ENCODE measurements around the gene ZFP36L1. TPM values are rescaled to one million over a fixed set of nuclear protein-coding genes. Genes with fewer than 3 reads are reported as not detected.

The ZFP36L1 gene
- polyA plus RNA-seq, 1 donor from 2014 or later, result 0.48 TPM

DNA sequence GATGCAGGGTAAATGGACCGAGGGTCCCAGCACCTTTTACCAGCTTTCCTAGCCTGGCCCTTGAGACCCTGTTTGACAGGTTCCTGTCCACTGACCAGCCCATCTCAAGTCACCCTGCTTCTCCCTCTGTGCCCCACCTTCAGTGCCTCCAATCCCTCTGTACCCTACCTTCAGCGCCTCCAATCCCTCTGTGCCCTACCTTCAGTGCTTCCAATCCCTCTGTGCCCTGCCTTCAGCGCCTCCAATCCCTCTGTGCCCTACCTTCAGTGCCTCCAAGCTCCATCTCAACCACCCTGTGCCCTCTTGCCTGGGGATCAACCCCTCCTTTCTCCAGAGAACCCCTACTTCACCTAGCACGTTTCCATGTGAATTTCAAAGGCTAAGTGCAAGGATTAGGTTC lies 54.3 kb downstream of the ZFP36L1 start:
- Histone ChIP-seq H3K27me3 (ENCODE audit: insufficient read depth, low read depth, low read length) (no peaks in the 10 kb centered on the region), H3K9me2 (ENCODE audit: insufficient read depth, low read length) (no peaks in the 10 kb centered on the region)

More for the DNA sequence above, 54.3 kb downstream of the ZFP36L1 start:
- Histone ChIP-seq H3K9me3 (ENCODE audit: low read length) (no peaks in the 10 kb centered on the region), H3K27ac (ENCODE audit: low read length) (no peak overlapping the region), H3K4me2 (ENCODE audit: low read length) (no peak overlapping the region), H3K79me2 (replicated peaks; ENCODE audit: insufficient read depth, low read length) (no peaks in the 10 kb centered on the region), H3K9ac (ENCODE audit: low read length) (no peak overlapping the region), H2AFZ (ENCODE audit: low read depth, low read length) (no peak overlapping the region), H3F3A (ENCODE audit: insufficient read depth, low read length, poor library complexity, severe bottlenecking) (no peaks in the 10 kb centered on the region), H3K36me3 (ENCODE audit: insufficient read depth, low read length) (no peaks in the 10 kb centered on the region), H4K20me1 (ENCODE audit: insufficient read depth) (no peaks in the 10 kb centered on the region), H3K4me3 (ENCODE audit: low read length) (no peak overlapping the region)
- no peak for TF ChIP-seq RAD21 (conservative IDR thresholded peaks at IDR 0.05)
- TF ChIP-seq, protein P1, sequence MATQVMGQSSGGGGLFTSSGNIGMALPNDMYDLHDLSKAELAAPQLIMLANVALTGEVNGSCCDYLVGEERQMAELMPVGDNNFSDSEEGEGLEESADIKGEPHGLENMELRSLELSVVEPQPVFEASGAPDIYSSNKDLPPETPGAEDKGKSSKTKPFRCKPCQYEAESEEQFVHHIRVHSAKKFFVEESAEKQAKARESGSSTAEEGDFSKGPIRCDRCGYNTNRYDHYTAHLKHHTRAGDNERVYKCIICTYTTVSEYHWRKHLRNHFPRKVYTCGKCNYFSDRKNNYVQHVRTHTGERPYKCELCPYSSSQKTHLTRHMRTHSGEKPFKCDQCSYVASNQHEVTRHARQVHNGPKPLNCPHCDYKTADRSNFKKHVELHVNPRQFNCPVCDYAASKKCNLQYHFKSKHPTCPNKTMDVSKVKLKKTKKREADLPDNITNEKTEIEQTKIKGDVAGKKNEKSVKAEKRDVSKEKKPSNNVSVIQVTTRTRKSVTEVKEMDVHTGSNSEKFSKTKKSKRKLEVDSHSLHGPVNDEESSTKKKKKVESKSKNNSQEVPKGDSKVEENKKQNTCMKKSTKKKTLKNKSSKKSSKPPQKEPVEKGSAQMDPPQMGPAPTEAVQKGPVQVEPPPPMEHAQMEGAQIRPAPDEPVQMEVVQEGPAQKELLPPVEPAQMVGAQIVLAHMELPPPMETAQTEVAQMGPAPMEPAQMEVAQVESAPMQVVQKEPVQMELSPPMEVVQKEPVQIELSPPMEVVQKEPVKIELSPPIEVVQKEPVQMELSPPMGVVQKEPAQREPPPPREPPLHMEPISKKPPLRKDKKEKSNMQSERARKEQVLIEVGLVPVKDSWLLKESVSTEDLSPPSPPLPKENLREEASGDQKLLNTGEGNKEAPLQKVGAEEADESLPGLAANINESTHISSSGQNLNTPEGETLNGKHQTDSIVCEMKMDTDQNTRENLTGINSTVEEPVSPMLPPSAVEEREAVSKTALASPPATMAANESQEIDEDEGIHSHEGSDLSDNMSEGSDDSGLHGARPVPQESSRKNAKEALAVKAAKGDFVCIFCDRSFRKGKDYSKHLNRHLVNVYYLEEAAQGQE (IDR thresholded peaks at IDR 0.05; ENCODE audit: borderline replicate concordance), result no peak
- no peak for TF ChIP-seq CTCF (IDR thresholded peaks at IDR 0.05; ENCODE audit: poor library complexity, severe bottlenecking)
- TF ChIP-seq TAF1 (IDR thresholded peaks at IDR 0.05; ENCODE audit: low read depth), result no peak
- TF ChIP-seq EP300 (conservative IDR thresholded peaks at IDR 0.05; ENCODE audit: poor library complexity, severe bottlenecking), result no peak
- TF ChIP-seq EZH2 (IDR thresholded peaks at IDR 0.05; ENCODE audit: borderline replicate concordance, insufficient read depth, low read length, poor library complexity, severe bottlenecking), result no peak
- TF ChIP-seq POLR2AphosphoS5 (IDR thresholded peaks at IDR 0.05), result no peak
- no peak for TF ChIP-seq MXI1 (conservative IDR thresholded peaks at IDR 0.05; ENCODE audit: poor library complexity, severe bottlenecking)
- TF ChIP-seq SMC3 (conservative IDR thresholded peaks at IDR 0.05; ENCODE audit: poor library complexity), result no peak

Other genes with a start within 250 kb of the ZFP36L1 start
- gene ACTN1, start 186.2 kb upstream of the ZFP36L1 start, polyA plus RNA-seq, result 8.2 and 10.8 TPM in 2 replicates

Data from neural cell (in vitro differentiated cells).